Immature natural killer cell (primary cell): ENCODE measurements around the gene CAD. TPM values are rescaled to one million over a fixed set of nuclear protein-coding genes. Genes with fewer than 3 reads are reported as not detected.
"Not testable (repeated sequence)": the region's sequence is repeated elsewhere in the genome, so short reads cannot be mapped to it uniquely, and the experiment has no call there.

ENCODE experiments used
- DNase-seq, 3 donors: peaks; one replicate each; pipeline ENCODE4 v3.0.0; 2022; ENCODE audit warnings: mixed read lengths in 1 of 3
- H3K27ac Mint-ChIP-seq, 6 donors: one replicate each; pipeline ENCODE4 v1.8.0; 2020; ENCODE audit warnings: mixed read lengths in 6 of 6, mild to moderate bottlenecking in 5 of 6, inconsistent platforms in 4 of 6, moderate library complexity in 3 of 6
- H3K27me3 Mint-ChIP-seq, 3 donors: one replicate each; pipeline ENCODE4 v1.8.0; 2020 to 2021; ENCODE audit warnings: low read depth in 3 of 3, mild to moderate bottlenecking in 3 of 3, mixed read lengths in 3 of 3, moderate library complexity in 3 of 3, inconsistent platforms in 1 of 3
- H3K36me3 Mint-ChIP-seq, 3 donors: one replicate each; pipeline ENCODE4 v1.8.0; 2020; ENCODE audit warnings: mixed read lengths in 3 of 3, inconsistent platforms in 2 of 3, mild to moderate bottlenecking in 2 of 3
- H3K4me1 Mint-ChIP-seq, 2 donors: one replicate each; pipeline ENCODE4 v1.8.0; 2020; ENCODE audit warnings: inconsistent platforms in 2 of 2, mild to moderate bottlenecking in 2 of 2, mixed read lengths in 2 of 2, moderate library complexity in 1 of 2
- H3K4me3 Mint-ChIP-seq, 5 donors: one replicate each; pipeline ENCODE4 v1.8.0; 2020; ENCODE audit warnings: mild to moderate bottlenecking in 5 of 5, mixed read lengths in 5 of 5, inconsistent platforms in 3 of 5, moderate library complexity in 3 of 5
- H3K9me3 Mint-ChIP-seq, 6 donors: one replicate each; pipeline ENCODE4 v1.8.0; 2020; ENCODE audit warnings: mild to moderate bottlenecking in 6 of 6, mixed read lengths in 6 of 6, inconsistent platforms in 4 of 6, moderate library complexity in 3 of 6
- polyA plus RNA-seq, 3 donors: library from polyadenylated mRNA; unstranded; fragments of 300-500 nt; fragmentation: Illumina TruSeq; gene quantifications; one replicate each; pipeline ENCODE4 v1.2.3, GENCODE V29; 2021

Gene CAD
- polyA plus RNA-seq, 3 donors from 2014 or later = 6.9 to 17.8 (median 8.5) TPM

DNA sequence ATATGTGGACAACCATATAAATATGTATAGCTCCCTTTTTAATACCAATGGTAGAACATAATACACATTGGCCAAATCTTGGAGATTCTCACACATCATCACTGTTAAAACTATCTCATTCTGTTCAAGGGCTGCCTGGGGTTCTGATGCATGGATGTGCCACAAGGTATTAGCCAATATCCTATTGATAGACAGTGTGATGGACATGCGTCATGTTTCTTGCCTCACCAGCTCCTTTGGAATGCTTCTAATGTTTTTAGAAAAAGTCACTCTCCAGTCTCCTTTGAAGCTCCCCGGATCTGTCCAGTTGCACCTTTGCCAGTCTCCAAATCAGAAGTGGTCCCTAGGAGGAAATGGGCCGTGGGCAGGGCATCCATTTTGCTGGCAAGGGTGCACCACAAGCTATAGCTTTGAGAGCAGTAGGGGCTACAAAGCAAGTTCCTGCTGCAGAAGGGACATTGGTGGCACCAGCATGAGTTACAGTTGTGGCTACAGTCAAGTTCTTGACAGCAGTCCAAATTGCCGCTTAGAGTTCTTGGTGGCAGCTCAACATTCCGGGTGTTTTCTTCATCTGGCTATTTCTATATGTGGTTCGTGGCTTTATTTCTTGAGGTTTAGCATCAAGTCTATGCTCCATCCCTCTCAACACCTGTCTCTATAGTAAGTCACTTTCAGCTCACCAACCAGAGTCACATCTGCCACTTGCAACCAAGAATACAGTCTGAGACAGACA, 30.4 kb upstream of the CAD start:
- no peaks in the 10 kb centered on the region for H3K9me3 Mint-ChIP-seq
- peaks cover 1 to 8% (median 8%) of the 10 kb centered on the region in 3 donors for H3K27me3 Mint-ChIP-seq
- H3K4me3 Mint-ChIP-seq = no peak overlapping the region
- no peak overlapping the region for H3K27ac Mint-ChIP-seq
- no peaks in the 10 kb centered on the region for H3K4me1 Mint-ChIP-seq
- DNase-seq = no peak
- no peaks in the 10 kb centered on the region for H3K36me3 Mint-ChIP-seq

DNA sequence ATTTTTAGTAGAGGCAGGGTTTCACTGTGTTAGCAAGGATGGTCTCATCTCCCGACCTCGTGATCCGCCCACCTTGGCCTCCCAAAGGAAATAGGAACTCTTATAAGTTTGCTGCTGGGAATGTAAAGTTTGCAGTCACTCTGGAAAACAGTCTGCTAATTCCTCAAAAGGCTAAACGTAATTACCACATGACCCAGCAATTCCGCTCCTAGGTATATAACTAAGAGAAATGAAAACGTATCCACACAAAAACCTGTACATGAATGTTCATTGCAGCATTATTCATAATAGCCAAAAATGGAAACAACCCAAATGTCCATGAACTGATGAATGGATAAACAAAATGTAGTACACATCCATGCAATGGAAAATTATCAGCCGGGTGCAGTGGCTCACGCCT, 27.2 kb upstream of the CAD start:
- Mint-ChIP-seq H3K4me3 (no peak overlapping the region), H3K27ac (no peak overlapping the region), H3K9me3 (no peaks in the 10 kb centered on the region), H3K4me1 (no peaks in the 10 kb centered on the region), H3K36me3 (no peaks in the 10 kb centered on the region), H3K27me3 (peaks cover 4 to 8% (median 7%) of the 10 kb centered on the region in 3 donors)
- no peak for DNase-seq

DNA sequence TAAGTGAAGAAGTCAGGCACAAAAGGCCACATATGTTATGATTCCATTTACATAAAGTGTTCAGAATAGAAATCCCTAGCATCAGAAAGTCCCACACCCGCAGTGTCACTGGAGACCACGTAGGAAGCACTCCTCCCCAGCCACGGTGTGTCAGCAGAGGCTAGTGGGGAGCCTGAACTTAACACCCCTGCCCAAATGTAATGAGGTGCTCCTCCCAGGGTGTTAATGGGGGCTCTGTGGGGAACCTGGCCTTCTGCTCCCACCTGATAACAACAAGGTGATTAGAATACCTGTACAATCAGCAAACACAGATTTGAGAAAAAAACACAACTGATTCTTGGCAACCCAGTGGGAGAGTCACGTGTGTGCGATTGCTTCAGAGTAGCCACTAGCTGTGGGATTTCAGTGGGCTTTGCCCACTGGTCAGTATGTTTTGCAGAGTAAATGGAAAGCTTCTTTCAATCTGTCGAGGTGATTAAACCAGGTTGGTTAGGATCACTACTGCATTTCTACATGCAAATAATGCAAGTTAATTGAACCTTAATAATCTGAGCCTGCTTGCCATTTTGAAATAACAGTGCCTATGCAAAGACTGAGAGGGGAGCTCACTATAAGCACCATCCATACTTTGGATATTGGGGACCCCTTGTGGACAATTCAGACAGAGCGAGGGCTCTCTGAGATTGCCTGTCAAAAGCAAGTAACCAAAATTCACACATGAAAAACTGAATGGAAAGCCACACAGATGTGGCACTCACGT, 25.9 kb upstream of the CAD start:
- no peak overlapping the region for H3K4me3 Mint-ChIP-seq
- DNase-seq = peak; percentile 19 to 50 (median 33)
- no peaks in the 10 kb centered on the region for H3K9me3 Mint-ChIP-seq
- no peak overlapping the region for H3K27ac Mint-ChIP-seq
- H3K27me3 Mint-ChIP-seq = peaks cover 4 to 8% (median 8%) of the 10 kb centered on the region in 3 donors
- H3K36me3 Mint-ChIP-seq = no peaks in the 10 kb centered on the region
- no peaks in the 10 kb centered on the region for H3K4me1 Mint-ChIP-seq

DNA sequence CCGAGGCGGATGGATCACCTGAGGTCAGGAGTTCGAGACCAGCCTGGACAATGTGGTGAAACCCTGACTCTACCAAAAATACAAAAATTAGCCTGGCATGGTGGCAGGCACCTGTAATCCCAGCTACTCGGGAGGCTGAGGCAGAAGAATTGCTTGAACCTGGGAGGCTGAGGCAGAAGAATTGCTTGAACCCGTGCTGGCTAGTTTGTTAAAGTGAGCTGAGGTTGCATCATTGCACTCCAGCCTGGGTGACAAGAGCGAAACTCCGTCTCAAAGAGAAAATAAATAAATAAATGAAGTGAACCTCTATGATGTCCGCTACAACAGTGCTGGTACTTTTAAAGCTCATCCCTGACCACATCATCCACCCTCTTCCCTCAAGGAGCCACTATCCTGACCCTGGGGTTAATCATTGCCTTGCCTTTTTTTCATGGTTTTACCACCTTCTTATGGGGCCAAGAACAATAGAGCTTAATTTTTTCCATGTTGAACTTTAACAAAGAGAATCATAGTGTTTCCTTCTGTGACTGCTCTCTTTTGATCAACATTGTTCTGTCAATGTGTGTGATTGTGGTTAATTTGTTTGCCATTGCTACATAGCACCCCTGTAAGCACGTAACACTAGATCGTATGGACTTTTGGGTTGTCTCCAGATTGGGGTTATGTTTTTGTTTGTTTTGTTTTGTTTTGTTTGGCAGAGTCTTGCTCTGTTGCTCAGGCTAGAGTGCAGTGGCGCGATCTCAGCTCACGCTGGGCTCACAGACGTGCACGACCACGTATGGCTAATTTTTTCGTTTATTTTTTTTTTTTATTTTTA, 22.4 kb upstream of the CAD start:
- Mint-ChIP-seq H3K4me1 (no peaks in the 10 kb centered on the region), H3K9me3 (no peaks in the 10 kb centered on the region), H3K27ac (no peak overlapping the region), H3K27me3 (peaks cover under 1 to 6% (median 3%) of the 10 kb centered on the region in 3 donors), H3K4me3 (no peak overlapping the region), H3K36me3 (peaks cover 0 to 5% (median 2%) of the 10 kb centered on the region in 3 donors)
- no peak for DNase-seq

DNA sequence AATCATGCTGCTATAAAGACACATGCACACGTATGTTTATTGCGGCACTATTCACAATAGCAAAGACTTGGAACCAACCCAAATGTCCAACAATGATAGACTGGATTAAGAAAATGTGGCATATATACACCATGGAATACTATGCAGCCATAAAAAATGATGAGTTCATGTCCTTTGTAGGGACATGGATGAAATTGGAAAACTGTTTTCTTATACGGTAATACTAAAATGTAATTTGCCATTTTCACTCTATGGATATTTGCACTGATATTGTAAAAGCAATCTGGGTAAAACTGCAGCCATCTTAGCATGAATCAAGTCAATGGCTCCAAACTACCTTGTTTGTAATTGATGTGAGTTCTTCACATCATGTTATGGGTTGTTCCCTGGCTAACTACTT, 21.4 kb upstream of the CAD start:
- not testable (repeated sequence) for H3K4me3 Mint-ChIP-seq, H3K36me3 Mint-ChIP-seq, H3K27me3 Mint-ChIP-seq, H3K27ac Mint-ChIP-seq, DNase-seq, H3K9me3 Mint-ChIP-seq, H3K4me1 Mint-ChIP-seq

DNA sequence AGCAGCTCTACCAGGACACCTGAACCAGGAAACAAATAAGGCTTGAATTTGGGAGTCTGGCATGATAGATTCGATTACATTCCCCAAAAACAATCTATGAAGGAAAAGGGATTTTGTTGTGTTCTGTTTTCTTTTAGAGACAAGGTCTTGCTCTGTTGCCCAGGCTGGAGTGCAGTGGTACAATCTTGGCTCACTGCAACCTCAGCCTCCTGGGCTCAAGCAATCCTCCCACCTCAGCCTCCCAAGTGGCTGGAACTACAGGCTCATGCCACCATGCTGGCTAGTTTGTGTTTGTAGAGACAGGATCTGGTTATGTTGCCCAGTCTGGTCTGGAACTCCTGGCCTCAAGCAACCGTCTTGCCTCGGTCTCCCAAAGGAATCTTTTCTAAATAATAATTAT, 19.1 kb upstream of the CAD start:
- H3K9me3 Mint-ChIP-seq, H3K4me3 Mint-ChIP-seq, H3K27ac Mint-ChIP-seq, DNase-seq, H3K4me1 Mint-ChIP-seq, H3K27me3 Mint-ChIP-seq: not testable (repeated sequence)
- peaks cover 5 to 12% (median 6%) of the 10 kb centered on the region in 3 donors for H3K36me3 Mint-ChIP-seq

DNA sequence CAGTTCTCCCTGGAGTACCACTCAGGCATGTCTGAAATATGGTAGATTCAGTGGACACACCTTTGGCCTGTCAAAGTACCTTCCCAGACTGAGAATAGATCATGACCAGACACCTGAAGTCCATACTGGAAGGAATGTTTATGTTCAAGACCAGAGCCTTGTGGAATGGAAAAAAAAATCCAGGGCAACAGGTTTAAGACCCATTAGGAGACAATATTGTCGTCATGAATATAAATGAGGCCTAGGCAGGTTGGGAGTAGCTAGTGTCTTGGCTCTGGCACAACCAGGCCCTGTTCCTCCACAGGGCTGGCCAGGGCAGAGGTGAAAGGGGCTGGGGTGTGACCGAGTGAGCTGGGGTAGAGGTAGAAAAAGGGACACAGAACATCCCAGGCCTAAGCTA, 18.5 kb upstream of the CAD start:
- DNase-seq = no peak
- peaks cover 5 to 17% (median 9%) of the 10 kb centered on the region in 3 donors for H3K36me3 Mint-ChIP-seq
- H3K27ac Mint-ChIP-seq = no peak overlapping the region
- H3K4me1 Mint-ChIP-seq = no peaks in the 10 kb centered on the region
- H3K27me3 Mint-ChIP-seq = peaks cover 2 to 5% (median 4%) of the 10 kb centered on the region in 3 donors
- no peaks in the 10 kb centered on the region for H3K9me3 Mint-ChIP-seq
- H3K4me3 Mint-ChIP-seq = no peak overlapping the region

DNA sequence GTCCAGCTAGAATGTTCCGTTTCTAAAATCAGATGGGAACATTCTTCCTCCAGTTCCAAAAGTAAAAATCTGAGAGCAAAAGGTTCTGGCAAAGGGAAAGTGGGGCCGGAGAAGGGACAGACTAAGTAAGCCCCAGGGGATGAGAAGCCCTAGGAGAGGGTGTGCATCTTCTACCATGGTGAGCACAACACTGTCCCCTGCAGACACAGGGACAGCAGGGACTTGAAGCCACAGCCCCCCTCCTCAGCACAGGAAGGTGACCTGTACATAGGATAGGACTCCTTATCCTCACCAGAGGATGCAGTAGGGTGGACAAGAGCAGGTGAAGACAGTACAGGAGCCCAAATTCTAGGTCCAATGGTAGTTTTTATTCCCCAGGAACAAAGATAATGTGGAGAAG, 17.9 kb upstream of the CAD start:
- peaks cover 5 to 21% (median 9%) of the 10 kb centered on the region in 3 donors for H3K36me3 Mint-ChIP-seq
- peaks cover 2 to 5% (median 4%) of the 10 kb centered on the region in 3 donors for H3K27me3 Mint-ChIP-seq
- H3K4me3 Mint-ChIP-seq = no peak overlapping the region
- H3K27ac Mint-ChIP-seq = no peak overlapping the region
- no peak for DNase-seq
- H3K9me3 Mint-ChIP-seq = no peaks in the 10 kb centered on the region
- no peaks in the 10 kb centered on the region for H3K4me1 Mint-ChIP-seq

DNA sequence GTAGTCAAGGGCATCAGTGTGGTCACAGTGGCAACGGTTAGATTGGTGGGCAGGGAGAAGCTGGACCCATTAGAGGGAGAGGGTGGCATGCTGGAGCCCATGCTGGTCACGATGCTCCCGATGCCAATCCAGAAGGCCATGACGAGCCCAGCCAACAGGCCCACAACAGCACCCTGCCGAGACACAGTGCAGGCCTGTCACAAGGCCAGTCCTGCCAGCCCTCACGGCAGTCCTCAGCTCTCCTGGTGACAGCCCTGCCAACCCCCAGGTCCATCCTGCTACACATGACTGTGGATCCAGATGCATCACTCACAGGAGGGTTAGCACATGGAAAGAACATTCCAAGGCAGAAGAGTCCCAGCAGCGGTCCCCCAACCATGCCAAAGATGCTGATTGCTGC, 15.5 kb upstream of the CAD start:
- H3K4me1 Mint-ChIP-seq = no peaks in the 10 kb centered on the region
- DNase-seq = no peak
- peaks cover 2 to 6% (median 2%) of the 10 kb centered on the region in 3 donors for H3K27me3 Mint-ChIP-seq
- H3K9me3 Mint-ChIP-seq = no peaks in the 10 kb centered on the region
- H3K27ac Mint-ChIP-seq = no peak overlapping the region
- H3K4me3 Mint-ChIP-seq = no peak overlapping the region
- peaks cover 11 to 28% (median 20%) of the 10 kb centered on the region in 3 donors for H3K36me3 Mint-ChIP-seq

DNA sequence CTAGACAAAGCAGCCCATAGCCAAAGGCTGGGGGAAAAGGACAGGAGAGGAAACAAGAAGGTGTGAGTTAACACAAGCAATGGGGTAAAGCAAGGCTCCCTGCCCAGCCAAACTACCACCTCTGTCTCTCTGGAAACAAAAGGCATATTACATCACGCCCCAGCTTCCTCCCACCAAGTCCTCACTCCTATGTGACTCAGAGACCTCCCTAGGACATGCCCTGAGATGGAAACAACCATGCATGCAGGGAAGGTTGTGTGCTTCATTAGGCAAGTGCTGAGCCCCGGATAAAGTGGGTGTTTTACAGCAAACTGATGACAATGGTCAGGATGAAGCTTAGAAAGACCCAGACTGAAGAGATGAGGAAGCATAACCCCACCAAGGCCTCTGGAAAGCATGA, 14.3 kb upstream of the CAD start:
- Mint-ChIP-seq H3K4me1 (no peaks in the 10 kb centered on the region), H3K27me3 (peaks cover 2 to 6% (median 4%) of the 10 kb centered on the region in 3 donors), H3K36me3 (peaks cover 18 to 33% (median 26%) of the 10 kb centered on the region in 3 donors), H3K4me3 (no peak overlapping the region), H3K27ac (no peak overlapping the region), H3K9me3 (no peaks in the 10 kb centered on the region)
- DNase-seq = no peak

DNA sequence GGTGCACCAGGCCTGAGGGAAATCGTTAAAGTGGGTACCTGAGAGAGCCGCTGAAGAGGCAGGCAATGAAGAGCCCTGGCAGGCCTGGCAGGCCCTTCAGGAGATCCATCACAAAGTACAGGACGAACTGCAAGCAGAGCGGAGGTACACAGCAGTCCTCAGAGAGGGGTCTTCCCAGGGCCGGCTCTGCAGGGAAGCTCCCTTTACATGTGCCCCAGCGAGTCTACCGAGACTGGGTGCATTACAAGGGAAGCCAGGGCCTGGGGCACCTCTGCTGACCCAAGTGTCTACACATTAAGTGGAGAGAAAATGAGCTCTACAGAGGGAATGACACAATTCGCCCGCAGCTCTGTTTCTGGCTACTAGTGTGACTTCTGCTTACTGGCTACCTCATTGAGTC, 13.4 kb upstream of the CAD start:
- Mint-ChIP-seq H3K9me3 (no peaks in the 10 kb centered on the region), H3K27ac (no peak overlapping the region), H3K36me3 (peaks cover 13 to 37% (median 26%) of the 10 kb centered on the region in 3 donors)

DNA sequence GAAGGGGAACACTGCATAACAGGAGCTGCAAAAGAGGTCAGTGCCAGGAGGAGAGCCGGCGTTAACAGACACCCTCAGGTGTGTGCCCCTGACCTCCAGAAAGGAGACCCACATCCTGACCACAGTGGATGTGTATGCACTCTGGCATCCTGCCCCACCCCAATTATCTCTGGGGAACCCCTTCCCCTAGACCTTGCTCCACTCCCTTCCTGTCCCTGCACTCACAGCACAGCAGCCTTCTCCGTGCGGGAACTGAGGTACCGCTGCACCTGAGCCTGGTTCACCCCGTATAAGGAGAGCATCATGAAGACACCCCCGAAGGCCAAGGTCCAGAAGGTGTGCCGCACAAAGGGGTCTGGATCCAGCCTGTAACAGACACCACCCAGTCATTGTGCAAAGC, 12.6 kb upstream of the CAD start:
- Mint-ChIP-seq H3K36me3 (peaks cover 13 to 36% (median 26%) of the 10 kb centered on the region in 3 donors), H3K27me3 (peaks cover 2 to 8% (median 4%) of the 10 kb centered on the region in 3 donors), H3K27ac (no peak overlapping the region), H3K4me1 (peaks cover 0 to under 1% of the 10 kb centered on the region in 2 donors), H3K9me3 (no peaks in the 10 kb centered on the region), H3K4me3 (no peak overlapping the region)
- DNase-seq = no peak

More for the DNA sequence above, 13.4 kb upstream of the CAD start:
- Mint-ChIP-seq H3K4me3 (no peak overlapping the region), H3K27me3 (peaks cover 2 to 8% (median 4%) of the 10 kb centered on the region in 3 donors), H3K4me1 (no peaks in the 10 kb centered on the region)
- no peak for DNase-seq

DNA sequence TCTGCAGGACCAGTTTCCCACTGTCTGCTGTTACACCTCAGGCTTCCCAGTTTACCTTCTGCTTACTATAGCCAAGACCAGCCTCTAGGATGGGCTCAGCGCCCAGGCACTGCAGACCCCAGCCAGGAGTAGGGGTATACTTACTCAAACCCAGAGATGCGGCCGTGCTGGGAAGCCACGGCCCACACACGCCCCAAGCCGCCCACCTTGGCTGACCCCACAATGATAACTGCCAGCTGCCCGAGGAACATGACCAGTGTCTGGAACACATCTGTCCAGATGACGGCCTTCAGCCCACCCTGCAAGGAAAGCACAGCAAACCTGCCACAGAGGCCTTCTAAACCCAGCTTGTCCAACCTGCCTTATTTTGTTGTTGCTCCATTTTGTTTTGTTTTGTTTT, 12.0 kb upstream of the CAD start:
- Mint-ChIP-seq H3K27me3 (peaks cover 2 to 8% (median 4%) of the 10 kb centered on the region in 3 donors), H3K9me3 (no peaks in the 10 kb centered on the region), H3K4me3 (no peak overlapping the region), H3K36me3 (peaks cover 13 to 32% (median 26%) of the 10 kb centered on the region in 3 donors), H3K4me1 (peaks cover 0 to 6% of the 10 kb centered on the region in 2 donors), H3K27ac (peak overlapping the region in 1 of 6 donors; percentile 60)
- no peak for DNase-seq

DNA sequence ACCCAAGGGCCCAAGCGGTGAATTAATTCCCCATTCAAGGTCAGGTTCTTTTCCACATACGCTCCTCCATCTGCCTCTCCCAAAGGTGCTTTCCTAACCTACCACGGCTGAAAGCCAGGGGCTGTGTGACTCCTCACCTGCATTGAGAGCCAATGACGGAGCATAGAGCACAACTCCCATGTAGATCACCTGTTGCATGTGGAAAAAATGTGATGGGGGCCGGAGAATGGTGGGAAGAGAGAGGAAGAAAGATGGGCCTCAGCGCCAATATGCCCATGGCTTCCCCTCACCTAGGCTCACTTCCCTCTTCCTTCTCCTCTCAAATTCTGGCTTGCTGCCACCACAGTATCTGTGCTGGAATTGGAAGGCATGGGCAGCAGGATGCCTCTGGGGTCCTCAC, 10.8 kb upstream of the CAD start:
- no peaks in the 10 kb centered on the region for H3K9me3 Mint-ChIP-seq
- DNase-seq = no peak
- H3K27me3 Mint-ChIP-seq = peaks cover 2 to 5% (median 4%) of the 10 kb centered on the region in 3 donors
- peaks cover 13 to 32% (median 26%) of the 10 kb centered on the region in 3 donors for H3K36me3 Mint-ChIP-seq
- H3K4me3 Mint-ChIP-seq = no peak overlapping the region
- peaks cover 4 to 10% of the 10 kb centered on the region in 2 donors for H3K4me1 Mint-ChIP-seq
- H3K27ac Mint-ChIP-seq = no peak overlapping the region
